Kidney glomerular epithelial cell (primary cell): Measurements from ENCODE around the gene ANKIB1.
"Not testable (repeated sequence)": the region's sequence is repeated elsewhere in the genome, so short reads cannot be mapped to it uniquely, and the experiment has no call there.

Source experiments
- DNase-seq: peaks from one replicate; lab custom pipeline; 2025; lab: John Stamatoyannopoulos, UW

Gene ANKIB1

DNA sequence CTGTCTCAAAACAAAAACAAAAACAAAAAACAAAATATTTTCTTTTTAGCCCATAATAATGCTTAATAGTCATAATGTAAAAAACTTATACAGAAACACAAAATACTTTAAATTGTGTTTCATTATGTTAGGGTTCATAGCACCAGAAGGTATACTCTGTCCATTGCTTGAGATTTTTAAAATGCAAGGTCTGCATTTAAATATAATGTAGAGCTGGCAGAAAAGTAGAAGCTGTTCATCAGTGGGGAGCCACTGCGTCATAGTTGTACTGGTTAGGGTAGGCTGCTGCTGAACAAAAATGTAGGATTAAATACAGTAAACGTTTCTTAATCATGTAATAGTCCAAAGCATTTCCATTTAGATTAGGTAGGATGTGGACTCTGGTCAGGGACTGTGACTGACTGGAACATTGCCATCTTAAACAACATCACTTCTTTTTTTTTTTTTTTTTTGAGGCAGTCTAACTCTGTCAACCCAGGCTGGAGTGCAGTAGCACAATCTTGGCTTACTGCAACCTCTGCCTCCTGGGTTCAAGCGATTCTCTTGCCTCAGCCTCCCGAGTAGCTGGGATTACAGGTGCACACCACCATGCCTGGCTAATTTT lies 85.2 kb downstream of the ANKIB1 start:
- no peak for DNase-seq

DNA sequence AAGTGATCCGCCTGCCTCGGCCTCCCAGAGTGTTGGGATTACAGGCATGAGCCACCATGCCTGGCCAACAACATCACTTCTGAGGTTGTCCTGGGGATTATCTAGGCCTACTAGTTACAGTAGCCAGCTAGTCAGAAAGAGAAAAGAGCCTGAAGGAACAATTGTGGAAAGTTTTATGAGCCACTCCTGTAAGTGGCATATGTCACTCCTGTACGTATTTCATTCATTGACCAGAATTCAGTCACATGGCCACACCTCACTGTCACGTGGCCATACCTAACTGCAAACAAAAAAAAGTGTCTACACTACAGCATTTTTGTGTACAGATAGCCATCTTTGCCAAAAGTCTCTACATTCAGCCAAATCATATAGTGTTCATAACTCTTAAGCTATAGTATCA lies 85.7 kb downstream of the ANKIB1 start:
- DNase-seq = no peak

DNA sequence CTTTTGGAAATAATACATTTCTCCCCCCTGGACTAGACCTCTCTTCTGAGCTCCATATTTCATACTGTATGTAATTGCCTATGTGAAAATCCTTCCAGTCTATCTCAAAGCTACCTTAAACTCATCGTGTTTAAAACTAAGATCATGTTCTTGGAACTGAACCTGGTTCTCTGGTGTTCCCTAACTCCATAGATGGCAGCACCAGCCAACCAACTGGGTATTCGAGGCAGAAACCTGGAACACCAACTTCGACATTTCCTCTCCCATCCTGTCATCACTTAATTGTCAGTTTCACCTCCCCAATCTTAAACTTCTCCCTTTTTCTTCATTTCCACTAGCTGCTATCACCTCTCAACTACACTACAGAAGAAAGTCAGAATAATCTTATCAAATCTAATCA lies 87.0 kb downstream of the ANKIB1 start:
- no peak for DNase-seq

DNA sequence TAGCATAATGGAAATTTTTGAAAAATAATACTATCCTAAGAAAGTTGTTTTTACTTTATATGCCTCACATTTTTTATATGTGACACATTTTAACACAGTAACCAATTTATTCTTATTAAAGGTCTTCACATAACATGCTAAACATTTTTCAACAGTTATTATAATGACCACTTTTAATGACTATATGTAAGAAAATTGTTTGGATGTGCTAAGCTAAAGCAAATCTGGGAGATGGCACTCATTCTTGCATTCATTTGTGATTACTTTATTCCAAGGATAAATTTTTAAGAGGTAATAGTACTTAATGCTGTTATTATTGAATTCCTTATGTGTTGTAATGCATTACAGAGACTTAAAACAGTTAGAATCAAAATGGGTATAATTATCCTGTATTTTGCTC lies 88.1 kb downstream of the ANKIB1 start:
- DNase-seq = no peak

DNA sequence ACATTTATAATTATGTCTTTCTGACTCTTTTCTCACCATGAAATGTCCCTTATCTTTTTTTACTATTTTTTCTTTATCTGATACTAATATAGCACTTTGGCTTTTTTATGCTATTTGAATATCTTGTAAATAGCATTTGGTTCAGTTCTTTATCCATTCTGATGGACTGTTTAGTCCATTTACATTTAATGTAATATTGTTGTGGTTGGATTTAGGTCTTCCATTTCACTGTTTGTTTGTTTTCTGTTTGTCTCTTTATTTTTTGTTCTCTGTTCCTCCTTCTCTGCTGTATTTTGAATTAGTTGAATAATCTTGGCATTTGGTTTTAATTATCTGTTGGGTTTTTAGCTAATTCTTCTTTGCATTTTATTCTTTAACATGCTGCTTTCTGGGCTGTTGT lies 89.8 kb downstream of the ANKIB1 start:
- no peak for DNase-seq

DNA sequence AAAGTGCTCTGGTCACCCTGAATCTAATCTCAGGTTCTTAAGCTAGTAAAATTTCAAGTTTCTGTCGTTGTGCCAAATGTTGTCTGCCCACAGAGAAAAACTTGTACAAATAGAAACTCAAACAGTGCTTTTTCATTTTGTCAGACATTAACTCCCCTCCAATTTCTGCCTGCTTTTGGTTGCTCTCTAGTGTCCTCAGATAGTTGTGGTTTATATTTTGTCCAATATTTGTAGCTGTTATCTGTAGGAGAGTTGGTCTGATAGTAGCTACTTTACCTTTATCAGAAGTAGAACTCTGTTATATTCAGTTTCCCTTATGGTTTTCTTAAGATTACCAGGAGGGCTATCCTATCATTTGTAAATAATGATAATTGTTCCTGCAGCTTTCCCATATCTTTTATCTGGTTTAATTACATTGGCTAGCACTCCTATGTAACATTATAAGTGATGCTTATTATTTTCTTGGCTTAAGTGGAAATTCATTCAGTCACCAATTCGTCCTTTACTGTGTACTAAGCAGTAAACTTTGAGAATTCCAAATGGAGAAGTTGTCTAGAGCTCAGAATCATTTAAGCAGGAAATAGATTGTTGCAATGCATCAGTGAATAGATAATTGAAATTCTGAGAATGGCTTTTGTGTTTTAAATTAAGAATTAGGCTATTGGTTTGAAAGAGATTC lies 91.0 kb downstream of the ANKIB1 start:
- no peak for DNase-seq

DNA sequence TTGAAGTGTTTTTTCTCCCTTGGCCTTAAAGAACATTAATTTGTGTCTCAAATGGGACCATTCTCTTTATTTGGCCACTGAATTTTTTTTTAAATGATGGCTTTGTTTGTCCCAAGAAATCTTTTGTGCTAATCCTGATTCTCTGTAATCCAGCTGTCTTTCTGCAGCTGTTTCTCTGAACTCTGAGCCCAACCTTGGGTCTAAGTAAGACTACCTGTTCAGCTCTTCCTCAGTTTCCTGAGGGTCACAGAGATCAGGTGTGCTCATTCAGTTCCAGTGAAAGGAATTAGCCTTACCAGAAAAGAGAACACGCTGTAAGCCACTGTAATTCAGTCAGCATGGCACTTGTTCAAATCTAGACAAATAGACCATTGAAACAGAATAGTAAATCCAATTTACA lies 94.2 kb downstream of the ANKIB1 start:
- no peak for DNase-seq

DNA sequence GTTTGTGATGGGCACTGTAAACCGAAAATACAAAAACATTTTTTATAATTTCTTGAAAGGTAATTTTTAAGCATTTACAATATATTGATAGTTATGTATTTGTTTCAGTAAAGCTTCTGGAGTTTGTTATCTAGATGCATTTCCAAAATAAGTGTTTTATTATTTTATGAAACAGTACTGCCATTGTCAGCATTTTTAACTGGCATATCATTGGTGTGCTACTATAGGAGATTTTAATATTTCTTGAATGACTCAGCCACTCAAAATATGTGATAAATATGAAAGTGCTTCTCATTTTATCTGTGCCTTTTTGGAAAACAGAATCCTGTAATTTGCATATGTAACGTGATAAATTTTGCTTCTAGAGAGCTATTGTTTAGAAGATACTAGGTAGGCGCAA lies 97.9 kb downstream of the ANKIB1 start:
- DNase-seq = no peak

DNA sequence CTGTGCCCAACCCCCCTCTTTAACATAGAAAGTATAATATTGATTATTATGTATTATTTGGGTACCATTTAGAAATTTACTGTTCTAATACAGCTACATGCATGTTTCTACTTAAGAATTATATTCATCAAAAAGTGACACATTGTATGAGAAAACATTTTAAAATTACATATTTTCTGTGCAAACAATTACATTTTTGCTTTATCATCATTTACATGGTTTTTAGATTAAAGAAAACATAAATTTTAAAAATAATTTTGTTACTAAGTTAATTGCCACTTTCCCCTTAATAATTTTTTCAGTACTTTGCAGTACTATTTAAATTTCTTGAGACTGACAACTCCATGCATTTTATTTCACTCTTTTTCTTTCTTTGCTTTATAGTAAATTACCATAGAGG lies 106.2 kb downstream of the ANKIB1 start:
- DNase-seq = no peak

DNA sequence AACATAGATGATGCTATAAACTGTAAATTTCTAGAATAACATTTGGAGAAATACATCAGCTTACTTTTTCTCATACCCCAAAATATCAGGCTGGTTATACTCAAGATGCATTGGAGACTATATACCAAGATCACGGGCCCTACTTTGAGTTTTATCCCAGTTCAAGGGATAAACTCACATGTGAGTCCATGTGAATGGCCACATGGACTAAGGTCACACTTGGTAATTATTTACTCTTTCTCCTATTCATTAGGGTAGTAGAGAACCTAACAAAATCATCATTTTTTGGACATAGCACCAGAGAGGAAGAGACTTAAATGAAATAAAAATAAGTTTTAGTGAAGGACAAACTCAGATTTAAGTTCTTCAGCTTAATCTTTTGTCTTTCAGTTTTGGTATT lies 108.4 kb downstream of the ANKIB1 start:
- DNase-seq = no peak

DNA sequence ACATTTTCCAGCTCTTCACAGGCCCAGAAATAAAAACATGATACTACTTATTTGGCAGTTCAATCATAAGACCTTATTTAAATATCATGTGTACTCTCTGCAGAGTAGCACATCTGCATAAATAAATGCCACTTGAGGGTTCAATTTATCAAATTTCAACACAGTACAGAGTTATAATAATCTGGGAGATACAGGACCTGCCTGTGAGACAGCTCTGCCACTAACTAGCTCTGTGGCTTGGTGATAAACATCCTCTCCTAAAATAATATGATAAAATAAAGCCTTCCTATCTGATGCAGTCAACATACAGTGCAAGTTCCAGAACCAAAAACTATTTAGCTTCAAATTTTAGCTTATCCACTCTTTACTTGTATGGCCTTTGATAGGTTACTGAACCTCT lies 110.6 kb downstream of the ANKIB1 start:
- DNase-seq = no peak

DNA sequence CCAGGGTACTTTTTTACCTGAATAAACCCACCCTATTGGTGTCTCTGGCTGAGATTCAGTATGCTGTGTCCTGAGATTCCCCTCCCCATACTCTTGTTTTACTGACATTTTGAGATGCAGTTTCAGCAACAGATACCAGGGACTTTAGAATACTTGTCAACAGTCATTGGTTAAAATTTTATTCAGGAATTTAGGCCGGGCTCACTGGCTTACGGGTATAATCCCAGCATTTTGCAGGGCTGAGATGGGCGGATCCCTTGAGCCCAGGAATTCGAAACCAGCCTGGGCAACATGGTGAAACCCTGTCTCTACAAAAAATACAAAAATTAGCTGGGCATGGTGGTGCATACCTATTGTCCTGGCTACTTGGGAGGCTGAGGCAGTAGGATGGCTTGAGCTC lies 111.5 kb downstream of the ANKIB1 start:
- DNase-seq = no peak

DNA sequence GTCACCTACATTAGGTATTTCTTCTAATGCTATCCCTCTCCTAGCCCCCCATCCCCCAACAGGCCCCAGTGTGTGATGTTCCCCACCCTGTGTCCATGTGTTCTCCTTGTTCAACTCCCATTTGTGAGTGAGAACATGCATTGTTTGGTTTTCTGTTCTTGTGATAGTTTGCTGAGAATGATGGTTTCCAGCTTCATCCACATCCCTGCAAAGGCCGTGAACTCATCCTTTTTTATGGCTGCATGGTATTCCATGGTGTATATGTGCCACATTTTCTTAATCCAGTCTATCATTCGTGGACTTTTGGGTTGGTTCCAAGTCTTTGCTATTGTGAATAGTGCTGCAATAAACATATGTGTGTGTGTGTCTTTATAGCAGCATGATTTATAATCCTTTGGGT lies 113.4 kb downstream of the ANKIB1 start:
- DNase-seq = not testable (repeated sequence)

DNA sequence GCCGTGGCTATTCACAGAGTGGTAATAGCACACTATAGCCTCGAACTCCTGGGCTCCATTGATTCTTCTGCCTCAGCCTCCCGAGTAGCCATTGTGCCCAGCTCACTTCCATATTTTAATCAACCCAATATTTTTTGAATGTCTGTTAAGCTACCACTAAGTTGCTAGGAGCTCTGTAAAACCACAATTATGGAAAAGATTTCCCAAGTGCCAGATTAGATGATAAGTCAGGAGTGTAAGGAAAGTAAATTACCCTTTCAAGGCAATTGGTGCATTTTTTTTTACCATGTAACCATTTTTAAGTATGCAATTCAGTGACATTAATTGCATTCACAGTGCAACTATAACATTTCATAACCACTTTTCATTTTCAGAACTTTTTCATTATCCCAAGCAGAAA lies 114.0 kb downstream of the ANKIB1 start:
- no peak for DNase-seq

DNA sequence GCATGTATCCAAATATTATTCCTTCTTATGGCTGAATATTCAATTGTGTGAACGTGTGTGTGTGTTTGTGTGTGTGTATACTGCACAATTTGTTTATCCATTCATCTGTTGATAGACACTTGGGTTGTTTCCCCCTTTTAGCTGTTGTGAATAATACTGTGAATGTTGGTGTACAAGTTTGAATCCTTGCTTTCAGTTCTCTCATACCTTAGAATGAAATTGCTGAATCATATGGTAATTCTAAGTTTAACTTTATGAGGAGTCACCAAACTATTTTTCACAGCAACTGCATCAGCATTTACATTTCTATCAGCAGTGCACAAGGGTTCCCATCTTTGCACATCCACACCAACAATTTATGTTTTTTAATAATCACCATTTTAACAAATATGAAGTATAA lies 114.6 kb downstream of the ANKIB1 start:
- no peak for DNase-seq

DNA sequence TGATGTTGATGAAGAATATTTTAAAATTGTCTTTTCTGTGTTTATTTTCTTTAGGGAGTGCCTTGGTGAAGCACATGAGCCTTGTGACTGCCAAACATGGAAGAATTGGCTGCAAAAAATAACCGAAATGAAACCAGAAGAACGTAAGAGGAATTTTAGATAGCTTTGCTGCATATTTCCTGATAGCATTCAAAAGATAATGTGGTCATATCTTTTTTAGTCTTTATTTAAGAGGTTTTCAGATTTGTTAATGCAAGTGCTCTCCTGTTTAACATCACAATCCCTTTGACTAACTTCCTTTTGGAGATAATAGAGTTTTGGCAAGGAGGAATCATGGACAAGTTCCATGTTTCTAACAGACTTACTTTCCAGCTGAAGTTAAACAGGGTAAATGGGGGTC lies 116.4 kb downstream of the ANKIB1 start:
- DNase-seq = no peak

DNA sequence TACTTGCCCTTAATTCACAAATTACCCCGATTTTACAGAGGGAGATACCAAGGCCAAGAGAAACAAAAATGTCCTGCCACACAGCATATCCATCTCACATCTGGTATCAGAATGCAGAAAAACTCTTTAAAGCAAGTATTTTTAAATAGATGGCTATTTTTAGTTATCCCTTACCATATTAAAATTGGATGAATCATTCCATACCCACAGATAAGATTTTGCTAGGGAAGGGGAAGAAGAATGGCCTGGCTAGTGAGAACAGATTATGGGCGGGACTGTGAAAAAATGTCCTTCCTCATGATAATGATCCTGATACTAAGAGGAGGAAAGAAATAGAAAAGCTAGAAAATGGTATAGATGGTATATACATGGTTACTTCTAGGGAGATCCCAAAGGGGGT lies 121.0 kb downstream of the ANKIB1 start:
- DNase-seq = no peak

DNA sequence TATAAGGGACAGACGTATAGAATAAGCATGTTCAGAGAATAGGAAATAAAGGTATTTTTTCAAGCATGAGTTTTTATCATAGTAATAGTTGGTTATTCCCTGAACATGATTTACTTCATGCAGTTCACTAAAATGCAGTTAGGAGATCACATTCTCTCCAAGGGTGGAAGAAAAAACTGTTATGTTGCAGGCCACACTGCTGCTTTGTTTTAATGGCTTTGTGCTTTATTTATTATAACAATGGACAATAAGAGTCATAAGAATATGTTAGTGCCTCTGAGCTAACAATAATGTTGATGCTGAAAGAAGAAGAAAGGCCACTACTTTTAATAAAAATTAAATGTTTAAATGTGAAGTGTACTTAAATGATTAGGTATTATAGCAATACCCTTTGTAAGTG lies 123.0 kb downstream of the ANKIB1 start:
- DNase-seq = no peak

DNA sequence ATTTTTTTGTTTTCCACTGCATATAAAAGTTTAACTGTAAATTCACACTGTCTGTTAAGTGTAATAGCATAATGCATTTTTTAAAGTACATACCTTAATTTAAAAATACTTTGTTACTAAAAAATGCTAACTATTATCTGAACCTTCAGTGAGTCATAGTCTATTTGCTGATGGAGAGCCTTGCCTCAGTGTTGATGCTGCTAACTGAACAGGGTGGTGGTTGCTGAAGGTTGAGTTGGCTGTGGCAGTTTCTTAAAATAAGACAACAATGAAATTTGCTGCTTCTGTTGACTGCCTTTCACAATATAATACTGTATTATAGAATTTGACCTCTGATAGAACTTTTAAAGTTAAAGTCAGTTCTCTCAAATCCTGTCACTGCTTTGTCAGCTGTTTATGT lies 129.2 kb downstream of the ANKIB1 start:
- no peak for DNase-seq

DNA sequence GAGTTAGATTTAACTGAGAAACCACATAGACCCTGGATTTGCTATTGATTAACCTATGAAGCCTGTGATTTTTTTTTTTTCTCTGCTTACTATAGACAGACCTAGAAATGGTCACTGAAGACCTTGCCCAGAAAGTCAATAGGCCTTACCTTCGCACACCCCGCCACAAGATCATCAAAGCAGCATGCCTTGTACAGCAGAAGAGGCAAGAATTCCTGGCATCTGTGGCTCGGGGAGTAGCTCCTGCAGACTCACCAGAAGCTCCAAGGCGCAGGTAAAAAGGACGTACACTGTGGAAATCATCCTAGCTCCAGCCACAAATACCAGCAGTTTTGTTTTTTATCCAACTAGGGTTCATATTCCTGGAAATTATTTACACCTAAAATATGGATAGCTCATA lies 145.3 kb downstream of the ANKIB1 start:
- DNase-seq = no peak

DNA sequence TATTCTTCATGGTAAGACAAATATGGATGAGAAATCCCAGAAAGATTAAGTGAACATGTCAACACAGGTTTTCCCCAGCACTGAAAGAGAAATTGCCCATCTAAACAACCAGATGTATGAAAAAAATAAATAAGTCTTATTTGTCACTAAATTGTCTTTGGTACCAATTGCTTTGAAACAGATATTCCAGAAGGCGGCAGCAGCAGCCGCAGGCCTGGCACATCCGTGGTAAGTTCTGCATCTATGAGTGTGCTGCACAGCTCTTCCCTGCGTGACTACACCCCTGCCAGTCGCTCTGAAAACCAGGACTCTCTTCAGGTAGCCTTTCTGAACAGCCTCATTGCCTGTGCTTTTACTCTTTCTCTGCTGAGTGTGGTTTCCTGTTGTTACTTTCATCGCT lies 151.8 kb downstream of the ANKIB1 start:
- no peak for DNase-seq

DNA sequence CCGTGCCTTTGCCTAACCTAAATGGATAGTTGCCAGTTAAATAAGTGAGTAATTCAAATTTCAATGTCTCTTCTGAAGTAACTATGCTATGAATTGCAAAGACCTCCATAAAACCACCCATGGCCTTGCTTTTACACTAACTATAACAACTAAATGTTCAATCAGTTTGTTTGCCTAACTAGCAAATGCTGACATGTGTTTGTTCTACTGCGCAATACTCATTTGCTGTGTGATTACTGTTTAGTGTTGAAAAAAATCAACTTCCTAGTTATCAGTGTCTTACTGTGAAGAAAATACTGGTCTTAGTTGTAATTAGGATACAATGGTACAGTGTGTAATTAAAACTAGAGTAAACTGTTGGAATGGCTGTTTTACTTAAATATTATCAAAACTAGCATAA lies 154.2 kb downstream of the ANKIB1 start:
- DNase-seq = no peak

DNA sequence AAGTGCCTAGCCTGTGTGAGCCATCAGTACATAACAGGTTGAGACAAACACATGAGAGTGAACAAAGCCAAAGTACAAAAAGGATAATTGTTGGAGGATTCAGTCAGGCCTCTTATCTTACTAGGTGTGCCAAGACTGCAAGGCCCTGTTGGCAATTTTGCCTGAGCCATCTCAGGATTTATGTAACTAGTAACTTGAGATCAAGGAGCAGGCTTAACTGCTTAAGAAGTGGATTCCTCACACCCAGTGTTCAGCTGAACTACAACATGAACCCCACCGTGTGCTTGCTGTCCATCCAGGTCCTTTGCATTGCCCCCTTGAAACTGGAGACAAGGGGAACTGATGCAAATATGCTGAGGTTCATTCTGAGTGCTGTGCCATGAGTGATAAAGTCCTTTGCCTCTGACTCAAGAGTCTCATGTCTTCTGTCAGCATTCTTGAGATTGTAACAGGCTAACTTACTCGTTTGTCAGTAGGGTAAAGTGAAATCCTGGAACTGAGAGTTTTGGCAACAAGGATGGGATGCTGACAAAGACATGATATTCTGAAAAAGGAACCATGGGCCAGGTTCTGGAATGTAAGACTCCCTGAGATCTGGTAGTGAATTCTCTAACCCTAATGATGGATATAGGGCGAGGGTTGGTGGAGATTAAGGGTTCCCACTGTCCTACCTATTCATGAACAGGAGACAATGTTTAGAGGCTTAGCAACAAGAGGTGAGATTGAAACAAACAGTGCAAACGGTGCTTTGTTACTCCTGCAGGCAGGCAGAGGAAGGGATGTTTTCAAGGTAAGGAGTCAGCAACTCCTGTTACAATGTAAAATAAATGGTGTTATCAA lies 157.4 kb downstream of the ANKIB1 start:
- no peak for DNase-seq

DNA sequence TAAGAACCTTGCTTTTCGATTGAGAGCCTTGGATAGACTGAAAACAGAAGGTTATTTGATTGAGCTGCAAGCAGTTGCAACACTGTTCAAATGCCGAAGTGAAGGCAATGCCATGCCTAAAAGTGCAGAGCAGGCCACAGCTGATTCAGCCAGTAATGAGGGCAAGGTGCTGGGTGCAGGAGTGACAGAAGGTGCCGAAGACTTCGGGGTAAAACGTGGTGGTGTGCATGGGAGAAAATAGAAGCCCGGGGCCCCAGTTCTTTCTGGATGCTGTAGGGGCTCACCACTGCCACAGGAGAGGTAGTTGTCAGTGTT lies 157.9 kb downstream of the ANKIB1 start:
- DNase-seq = no peak
